T-cell (primary cell): ENCODE measurements around the gene APOF. TPM values are rescaled to one million over a fixed set of nuclear protein-coding genes. Genes with fewer than 3 reads are reported as not detected.
"Not testable (repeated sequence)": the region's sequence is repeated elsewhere in the genome, so short reads cannot be mapped to it uniquely, and the experiment has no call there.

ENCODE experiments used
- ATAC-seq, 4 experiments: fragments of 200-7000 bp in 3 of 4; fragments of 150-1000 bp in 1 of 4; cut with Tn5 transposase; replicated peaks in 1 of 4; 1 replicate in 3 of 4; 2 replicates in 1 of 4; pipeline ENCODE4 v1.10.0; 2021; ENCODE audit warnings: moderate library complexity in 3 of 4, mild to moderate bottlenecking in 2 of 4, moderate number of reproducible peaks in 1 of 4
- CTCF ChIA-PET, 2 donors: fragments of 300-600 bp; sonication (Branson Sonifier 250); formaldehyde crosslinking; loops; one replicate each; lab custom pipeline; 2022; ENCODE audit warnings: antibody characterized with exemption in 2 of 2; lab: Charles Lee
- POLR2A ChIA-PET, 2 donors: fragments of 300-600 bp; sonication (Branson Sonifier 250); formaldehyde crosslinking; loops; one replicate each; lab custom pipeline; 2022; ENCODE audit warnings: antibody characterized with exemption in 2 of 2; lab: Charles Lee
- DNase-seq, 35 experiments: peaks; one replicate each; pipeline versions ENCODE4 v3.0.0 to v3.0.0-alpha.2; 2013 to 2023
- H3K27ac ChIP-seq: one replicate; pipeline ENCODE4 v1.5.1; 2013; ENCODE audit warnings: low read length
- H3K27me3 ChIP-seq, 2 experiments: replicated peaks in 1 of 2; 1 replicate in 1 of 2; 2 replicates in 1 of 2; pipeline versions ENCODE4 v1.6.1 to v1.7.0; 2013; ENCODE audit warnings: low read length in 1 of 2, mixed read lengths in 1 of 2; ENCODE audit not compliant: control insufficient read depth in 2 of 2, insufficient read depth in 2 of 2; ENCODE audit errors: extremely low read depth in 1 of 2
- H3K36me3 ChIP-seq, 2 donors: 1 replicate in 1 of 2; 2 replicates in 1 of 2; pipeline versions ENCODE4 v1.6.1 to v1.7.0; 2013; ENCODE audit warnings: low read length in 1 of 2; ENCODE audit not compliant: control insufficient read depth in 2 of 2, insufficient read depth in 1 of 2; ENCODE audit errors: extremely low read depth in 1 of 2
- H3K4me1 ChIP-seq, 2 experiments: 1 replicate in 1 of 2; 2 replicates in 1 of 2; pipeline versions ENCODE4 v1.6.1 to v1.7.0; 2013; ENCODE audit warnings: low read length in 2 of 2, mixed read lengths in 1 of 2; ENCODE audit not compliant: insufficient read depth in 2 of 2, control insufficient read depth in 1 of 2; ENCODE audit errors: extremely low read depth in 1 of 2
- H3K4me3 ChIP-seq, 2 donors: 1 replicate in 1 of 2; 2 replicates in 1 of 2; pipeline versions ENCODE4 v1.5.1 to v1.7.0; 2013; ENCODE audit warnings: mild to moderate bottlenecking in 2 of 2, low read length in 1 of 2, moderate library complexity in 1 of 2; ENCODE audit not compliant: control insufficient read depth in 1 of 2; ENCODE audit errors: extremely low read depth in 1 of 2
- H3K9me3 ChIP-seq: 2 replicates; pipeline ENCODE4 v1.7.0; 2013
- H3K27ac Mint-ChIP-seq, 2 donors: one replicate each; pipeline ENCODE4 v1.8.0; 2020 to 2021; ENCODE audit warnings: mild to moderate bottlenecking in 2 of 2, mixed read lengths in 2 of 2
- H3K27me3 Mint-ChIP-seq, 2 donors: one replicate each; pipeline ENCODE4 v1.8.0; 2021 to 2022; ENCODE audit warnings: mixed read lengths in 2 of 2
- H3K36me3 Mint-ChIP-seq: one replicate; pipeline ENCODE4 v1.8.0; 2021; ENCODE audit warnings: mixed read lengths
- H3K4me1 Mint-ChIP-seq, 3 donors: one replicate each; pipeline ENCODE4 v1.8.0; 2020 to 2022; ENCODE audit warnings: mixed read lengths in 3 of 3, mild to moderate bottlenecking in 1 of 3
- H3K4me3 Mint-ChIP-seq, 3 donors: one replicate each; pipeline ENCODE4 v1.8.0; 2020 to 2022; ENCODE audit warnings: mild to moderate bottlenecking in 3 of 3, mixed read lengths in 3 of 3, moderate library complexity in 3 of 3
- H3K9me3 Mint-ChIP-seq, 3 donors: one replicate each; pipeline ENCODE4 v1.8.0; 2020 to 2022; ENCODE audit warnings: mixed read lengths in 3 of 3
- WGBS: methylation state at CpG from one replicate; pipeline ENCODE4 v1.1.5; 2013; ENCODE audit warnings: missing lambda C conversion rate; ENCODE audit not compliant: insufficient coverage; 5-methylcytosine and 5-hydroxymethylcytosine counted together
- total RNA-seq, 35 experiments: library from RNA in 6 of 35; stranded (reverse) in 6 of 35; fragments of 120-200 nt in 1 of 35; gene quantifications; one replicate each; pipeline versions ENCODE4 v1.2.1 to v1.2.4 and lab custom pipeline; 2013 to 2026

APOF gene
- not detected for total RNA-seq
- not detected for total RNA-seq (2013)
- total RNA-seq (lab: John Stamatoyannopoulos, UW): 0 to 0.28 (median 0) reads per million in 29 experiments

- Mint-ChIP-seq H3K4me3 (peak within 1 kb of the TSS; percentile 84 to 96 (median 95)), H3K4me1 (peaks cover 24 to 33% (median 31%) of the 10 kb centered on the region in 3 donors), H3K27me3 (no peaks in the 10 kb centered on the region), H3K36me3 (no peaks in the 10 kb centered on the region), H3K27ac (peak within 1 kb of the TSS; percentile 94 to 98), H3K9me3 (no peaks in the 10 kb centered on the region)
- peaks cover 0 to 3% of the 10 kb centered on the region in 2 experiments for H3K27me3 ChIP-seq
- no peaks in the 10 kb centered on the region for H3K36me3 ChIP-seq
- CTCF ChIA-PET: interaction anchor here in 1 of 2 donors (1.1 kb wide), 2 partner anchors 9 to 102 kb away, joined by 3 read pairs; no protein-coding TSS in a partner anchor
- DNase-seq (no peak), ATAC-seq (no peak)
- POLR2A ChIA-PET: no interaction called here
- H3K27ac ChIP-seq: no peak within 1 kb of the TSS
- H3K4me3 ChIP-seq: no peak within 1 kb of the TSS
- 100% methylated on average over 3 of the region's 10 CpGs for WGBS
- H3K9me3 ChIP-seq: no peaks in the 10 kb centered on the region
- H3K4me1 ChIP-seq: peaks cover 8 to 22% of the 10 kb centered on the region in 2 experiments
These were observed at the start of gene APOF for GRCh38 chr12:56362130-56363059. Gene APOF (minus strand): TSS chr12:56362857. CDS start chr12:56362745, 112 bp downstream.

DNA sequence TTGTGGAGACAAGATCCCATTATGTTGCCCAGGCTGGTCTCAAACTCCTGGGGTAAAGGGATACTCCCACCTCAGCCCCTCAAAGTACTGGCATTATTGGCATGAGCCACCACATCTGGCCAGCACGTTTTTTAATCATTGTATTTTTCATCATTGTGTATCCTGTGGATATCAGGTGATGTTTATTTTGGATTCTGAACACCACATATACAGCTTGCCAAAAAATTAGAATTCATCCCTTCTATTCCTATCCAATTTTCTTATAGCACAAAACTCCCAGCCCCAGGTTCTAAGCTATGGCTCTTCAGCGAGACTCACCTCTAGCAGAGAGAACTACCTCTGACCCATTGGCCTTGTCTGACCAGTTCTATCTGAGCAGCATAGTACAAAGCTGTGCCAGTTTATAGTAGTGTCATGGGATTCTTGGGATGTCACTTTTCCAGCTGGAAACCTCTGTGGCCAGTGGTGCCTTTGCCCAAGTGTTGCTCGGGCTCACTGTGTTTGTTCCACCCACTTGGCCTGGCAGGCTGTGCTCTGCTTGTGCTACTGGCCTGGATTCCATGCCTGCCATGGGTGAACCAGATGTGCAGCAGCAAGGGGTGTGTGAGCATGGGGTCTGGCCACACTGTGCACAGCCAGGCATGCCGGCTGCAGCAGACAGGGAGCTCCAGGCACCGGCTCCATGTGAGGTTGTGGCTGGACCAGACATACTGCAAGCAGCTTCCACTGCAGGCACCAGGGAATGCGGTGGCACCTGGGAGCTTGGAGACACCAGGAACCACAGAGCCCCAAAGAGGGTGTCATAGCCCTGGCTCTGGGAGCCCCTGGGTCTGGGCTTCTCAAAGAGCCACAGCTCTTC is 49.4 kb upstream of the APOF start:
- Histone ChIP-seq H3K4me1 (no peaks in the 10 kb centered on the region), H3K4me3 (no peak overlapping the region), H3K9me3 (no peaks in the 10 kb centered on the region), H3K27me3 (no peaks in the 10 kb centered on the region), H3K36me3 (no peaks in the 10 kb centered on the region), H3K27ac (no peak overlapping the region)
- H3K27me3 Mint-ChIP-seq: no peaks in the 10 kb centered on the region
- ATAC-seq (no peak), DNase-seq (no peak)
- no peaks in the 10 kb centered on the region for H3K9me3 Mint-ChIP-seq
- POLR2A ChIA-PET: interaction anchor here in 1 of 2 donors (0.5 kb wide), 1 partner anchor 1009 kb away, joined by 3 read pairs; no protein-coding TSS in a partner anchor
- no peak overlapping the region for H3K4me3 Mint-ChIP-seq
- CTCF ChIA-PET: no interaction called here
- 100% methylated on average over 4 of the region's 6 CpGs for WGBS
- H3K4me1 Mint-ChIP-seq: no peaks in the 10 kb centered on the region
- H3K27ac Mint-ChIP-seq: no peak overlapping the region
- H3K36me3 Mint-ChIP-seq: peaks cover 2% of the 10 kb centered on the region

DNA sequence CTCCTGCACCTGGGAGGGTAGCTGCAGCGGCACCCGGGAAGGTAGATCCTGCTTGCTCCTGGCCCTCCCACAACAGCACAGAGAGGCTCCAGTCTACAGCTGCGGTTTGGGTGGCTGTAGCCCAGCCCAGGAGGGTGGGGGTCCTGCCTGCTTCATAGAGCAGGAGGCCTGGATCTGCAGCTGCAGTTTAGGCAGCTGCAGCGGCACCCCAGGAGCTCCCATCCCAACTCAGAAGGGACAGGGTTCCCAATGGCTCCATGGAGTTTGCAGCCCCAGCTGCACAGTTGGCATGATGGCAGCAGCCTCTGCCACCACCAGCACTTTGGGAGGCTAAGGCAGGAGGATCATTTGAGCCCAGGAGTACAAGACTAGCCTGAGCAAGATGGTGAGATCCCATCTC is 48.1 kb upstream of the APOF start:
- H3K36me3 Mint-ChIP-seq: no peaks in the 10 kb centered on the region
- H3K4me3 Mint-ChIP-seq: no peak overlapping the region
- DNase-seq (no peak), ATAC-seq (no peak)
- Histone ChIP-seq H3K4me3 (no peak overlapping the region), H3K9me3 (no peaks in the 10 kb centered on the region), H3K27me3 (no peaks in the 10 kb centered on the region), H3K36me3 (no peaks in the 10 kb centered on the region), H3K27ac (no peak overlapping the region), H3K4me1 (no peaks in the 10 kb centered on the region)
- POLR2A ChIA-PET: no interaction called here
- CTCF ChIA-PET: no interaction called here
- 94% methylated on average over 3 of the region's 4 CpGs for WGBS
- H3K27ac Mint-ChIP-seq: no peak overlapping the region
- H3K4me1 Mint-ChIP-seq: no peaks in the 10 kb centered on the region
- no peaks in the 10 kb centered on the region for H3K9me3 Mint-ChIP-seq
- H3K27me3 Mint-ChIP-seq: no peaks in the 10 kb centered on the region

DNA sequence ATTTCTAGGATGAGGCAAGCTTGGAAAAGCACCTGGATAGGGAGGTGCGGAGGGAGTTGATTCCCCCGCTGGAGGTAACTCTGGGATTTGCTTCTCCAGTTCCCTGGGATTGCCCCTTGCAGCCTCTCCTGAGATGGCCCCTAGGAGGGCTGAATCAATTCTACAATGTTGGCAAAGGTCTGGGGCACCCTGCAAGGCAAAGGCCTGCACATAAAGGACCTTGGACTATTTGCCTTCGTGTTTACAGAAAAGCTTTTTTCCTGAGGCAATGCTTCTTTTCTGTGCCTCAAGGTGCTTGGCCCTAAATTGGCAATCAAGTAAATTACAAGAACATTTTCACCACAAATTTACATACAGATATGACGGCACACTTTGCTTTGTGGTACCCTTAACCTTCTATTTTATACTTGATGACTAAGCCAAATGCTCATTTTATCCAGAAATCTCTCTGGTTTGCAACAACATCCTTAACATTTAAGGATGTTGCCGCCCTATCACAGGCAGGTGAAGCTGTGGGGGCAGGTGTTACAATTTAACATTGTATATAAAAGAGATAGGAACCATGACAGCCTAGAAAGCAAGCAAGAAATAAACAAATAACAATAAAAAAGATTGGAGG is 46.3 kb upstream of the APOF start:
- ATAC-seq (no peak), DNase-seq (no peak)
- no peak overlapping the region for H3K27ac ChIP-seq
- H3K4me3 Mint-ChIP-seq: no peak overlapping the region
- no peaks in the 10 kb centered on the region for H3K36me3 Mint-ChIP-seq
- H3K9me3 ChIP-seq: no peaks in the 10 kb centered on the region
- ChIA-PET POLR2A (no interaction called here), CTCF (no interaction called here)
- no peaks in the 10 kb centered on the region for H3K27me3 Mint-ChIP-seq
- WGBS: 86% methylated on average over 4 of the region's 5 CpGs
- no peak overlapping the region for H3K4me3 ChIP-seq
- no peak overlapping the region for H3K27ac Mint-ChIP-seq
- H3K27me3 ChIP-seq: no peaks in the 10 kb centered on the region
- no peaks in the 10 kb centered on the region for H3K9me3 Mint-ChIP-seq
- no peaks in the 10 kb centered on the region for H3K36me3 ChIP-seq
- no peaks in the 10 kb centered on the region for H3K4me1 Mint-ChIP-seq
- H3K4me1 ChIP-seq: no peaks in the 10 kb centered on the region

GRCh38 chr12:56404227-56404626 is 41.6 kb upstream of the APOF start:
- H3K36me3 Mint-ChIP-seq, CTCF ChIA-PET, H3K4me3 Mint-ChIP-seq, H3K27ac Mint-ChIP-seq, ATAC-seq, H3K4me1 ChIP-seq, H3K9me3 ChIP-seq, H3K4me1 Mint-ChIP-seq, H3K27me3 ChIP-seq, DNase-seq, H3K36me3 ChIP-seq, H3K4me3 ChIP-seq, H3K27ac ChIP-seq, H3K27me3 Mint-ChIP-seq, POLR2A ChIA-PET: not testable (repeated sequence)
- H3K9me3 Mint-ChIP-seq: peaks cover under 1 to 11% (median 4%) of the 10 kb centered on the region in 3 donors
- 78% methylated on average over 1 of the region's 3 CpGs for WGBS

- CTCF ChIA-PET, POLR2A ChIA-PET, H3K4me1 Mint-ChIP-seq, H3K4me1 ChIP-seq, H3K4me3 Mint-ChIP-seq, H3K36me3 ChIP-seq, H3K27ac Mint-ChIP-seq, H3K27ac ChIP-seq, H3K27me3 ChIP-seq, ATAC-seq, DNase-seq, H3K27me3 Mint-ChIP-seq, H3K9me3 ChIP-seq, H3K36me3 Mint-ChIP-seq, H3K4me3 ChIP-seq: not testable (repeated sequence)
- peaks cover 4 to 20% (median 12%) of the 10 kb centered on the region in 3 donors for H3K9me3 Mint-ChIP-seq
These were observed 39.0 kb upstream of the APOF start for GRCh38 chr12:56401612-56402011.
